Measurements from ENCODE around the gene WDR89.

WDR89 gene

DNA sequence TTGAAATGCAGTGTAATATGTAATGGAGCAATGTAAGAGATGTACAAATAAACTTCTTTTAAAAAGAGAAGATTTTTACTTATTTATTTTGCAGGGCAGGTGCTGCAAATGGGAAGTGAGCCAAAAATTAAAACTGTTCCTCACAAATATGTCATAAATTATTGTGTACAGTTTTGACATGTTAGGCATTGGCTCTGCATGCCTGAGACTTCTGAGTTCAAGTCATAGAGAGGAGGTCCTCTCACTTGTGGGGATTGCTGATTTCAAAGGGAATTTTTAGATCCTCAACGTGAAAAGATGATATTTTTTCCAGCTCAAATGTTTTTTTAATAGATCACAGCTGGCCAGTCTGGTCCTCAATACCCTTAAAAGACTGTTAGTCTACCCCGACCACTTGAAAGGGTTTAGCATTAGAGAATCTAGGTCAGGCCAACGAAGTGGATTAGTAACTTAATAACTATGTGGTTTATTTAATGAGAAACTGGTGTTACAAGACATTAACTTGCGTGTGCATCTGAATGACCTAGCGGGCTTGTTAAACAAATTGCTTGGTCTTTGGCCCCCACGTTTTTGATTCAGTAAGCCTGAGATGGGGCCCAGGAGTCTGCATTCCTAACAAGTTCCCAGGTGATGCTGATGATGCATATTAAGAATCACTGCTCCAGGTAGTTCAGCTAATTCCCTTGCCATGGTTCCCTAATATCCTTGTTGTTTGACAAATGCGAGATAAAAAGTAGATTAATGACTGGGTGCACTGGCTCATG lies 30.9 kb upstream of the WDR89 start:
- Histone ChIP-seq H3K27ac (no peak overlapping the region), H3K27me3 (no peaks in the 10 kb centered on the region), H3K4me1 (ENCODE audit: control insufficient read depth in 1 of 2, insufficient read depth in 1 of 2, low read depth in 1 of 2, low read length in 1 of 2) (no peaks in the 10 kb centered on the region), H3K4me3 (ENCODE audit: low read depth in 1 of 2, low read length in 1 of 2) (no peak overlapping the region), H3K36me3 (no peaks in the 10 kb centered on the region), H3K9me3 (no peaks in the 10 kb centered on the region)
- TF ChIP-seq, protein P1, sequence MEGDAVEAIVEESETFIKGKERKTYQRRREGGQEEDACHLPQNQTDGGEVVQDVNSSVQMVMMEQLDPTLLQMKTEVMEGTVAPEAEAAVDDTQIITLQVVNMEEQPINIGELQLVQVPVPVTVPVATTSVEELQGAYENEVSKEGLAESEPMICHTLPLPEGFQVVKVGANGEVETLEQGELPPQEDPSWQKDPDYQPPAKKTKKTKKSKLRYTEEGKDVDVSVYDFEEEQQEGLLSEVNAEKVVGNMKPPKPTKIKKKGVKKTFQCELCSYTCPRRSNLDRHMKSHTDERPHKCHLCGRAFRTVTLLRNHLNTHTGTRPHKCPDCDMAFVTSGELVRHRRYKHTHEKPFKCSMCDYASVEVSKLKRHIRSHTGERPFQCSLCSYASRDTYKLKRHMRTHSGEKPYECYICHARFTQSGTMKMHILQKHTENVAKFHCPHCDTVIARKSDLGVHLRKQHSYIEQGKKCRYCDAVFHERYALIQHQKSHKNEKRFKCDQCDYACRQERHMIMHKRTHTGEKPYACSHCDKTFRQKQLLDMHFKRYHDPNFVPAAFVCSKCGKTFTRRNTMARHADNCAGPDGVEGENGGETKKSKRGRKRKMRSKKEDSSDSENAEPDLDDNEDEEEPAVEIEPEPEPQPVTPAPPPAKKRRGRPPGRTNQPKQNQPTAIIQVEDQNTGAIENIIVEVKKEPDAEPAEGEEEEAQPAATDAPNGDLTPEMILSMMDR (IDR thresholded peaks at IDR 0.05), result no peak

DNA sequence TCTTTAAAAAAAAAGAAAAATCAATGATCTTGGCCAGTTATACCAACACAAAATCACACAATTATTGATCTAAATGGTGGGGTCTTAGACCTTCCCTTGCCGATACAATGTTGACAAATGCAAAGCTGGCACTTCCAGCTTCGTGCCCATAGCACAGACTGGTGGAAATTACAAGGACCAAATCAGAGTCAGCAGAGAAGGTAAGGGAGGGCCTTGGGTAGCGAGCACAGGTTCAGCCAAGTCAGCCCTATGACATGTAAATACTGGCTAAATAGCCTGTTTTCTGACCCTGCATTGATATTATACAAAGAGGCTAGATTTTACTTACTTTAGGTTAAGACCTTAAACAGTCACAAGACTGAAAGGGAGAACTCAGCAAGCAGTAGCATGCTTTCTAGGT lies 30.3 kb upstream of the WDR89 start:
- H3K9me3 ChIP-seq, result no peaks in the 10 kb centered on the region
- TF ChIP-seq, protein P1 (IDR thresholded peaks at IDR 0.05), result no peak
- H3K27me3 ChIP-seq, result no peaks in the 10 kb centered on the region
- H3K4me3 ChIP-seq (ENCODE audit: low read depth in 1 of 2, low read length in 1 of 2), result no peak overlapping the region
- no peaks in the 10 kb centered on the region for H3K36me3 ChIP-seq
- no peak overlapping the region for H3K27ac ChIP-seq
- no peaks in the 10 kb centered on the region for H3K4me1 ChIP-seq (ENCODE audit: control insufficient read depth in 1 of 2, insufficient read depth in 1 of 2, low read depth in 1 of 2, low read length in 1 of 2)

DNA sequence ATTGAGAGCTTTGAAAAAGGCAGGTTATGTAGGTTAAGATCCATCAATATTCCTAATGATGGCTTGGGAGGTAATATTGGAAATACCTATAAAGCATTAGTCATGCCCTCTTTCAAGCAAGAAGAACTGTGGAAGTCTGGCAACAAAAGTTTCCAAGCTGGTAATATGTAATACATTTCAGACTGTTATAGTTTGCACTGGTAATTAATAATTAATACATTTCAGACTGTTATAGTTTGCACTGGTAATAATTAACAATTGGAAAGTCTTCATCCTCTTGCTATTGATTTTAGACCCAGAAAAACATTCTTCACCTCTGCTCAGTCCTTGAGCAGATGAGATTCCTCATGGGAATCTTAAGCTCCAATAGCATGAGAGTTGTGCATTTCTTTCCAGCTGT lies 29.0 kb upstream of the WDR89 start:
- Histone ChIP-seq H3K4me1 (ENCODE audit: control insufficient read depth in 1 of 2, insufficient read depth in 1 of 2, low read depth in 1 of 2, low read length in 1 of 2) (no peaks in the 10 kb centered on the region), H3K9me3 (no peaks in the 10 kb centered on the region), H3K4me3 (ENCODE audit: low read depth in 1 of 2, low read length in 1 of 2) (no peak overlapping the region), H3K36me3 (no peaks in the 10 kb centered on the region), H3K27me3 (no peaks in the 10 kb centered on the region), H3K27ac (no peak overlapping the region)
- TF ChIP-seq, protein P1 (IDR thresholded peaks at IDR 0.05), result no peak

DNA sequence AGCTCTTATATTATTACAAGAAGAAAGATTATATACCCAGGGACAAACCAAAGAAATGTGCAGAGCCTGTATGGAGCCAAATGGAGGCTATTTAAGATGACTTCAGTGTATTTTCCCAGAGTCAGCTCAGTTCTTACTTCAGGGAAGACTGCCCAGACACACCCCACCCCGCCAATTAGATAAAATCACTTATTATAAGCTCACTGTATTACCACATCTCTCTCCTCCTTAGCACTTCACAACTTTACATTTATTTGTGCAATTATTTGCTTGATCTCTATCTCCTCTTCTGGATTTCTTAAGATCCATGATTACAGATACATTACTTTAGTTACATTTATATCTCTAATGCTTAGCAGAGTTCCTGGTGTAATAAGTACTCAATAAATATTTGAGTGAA lies 24.7 kb upstream of the WDR89 start:
- Histone ChIP-seq H3K27me3 (no peaks in the 10 kb centered on the region), H3K27ac (no peak overlapping the region), H3K36me3 (no peaks in the 10 kb centered on the region), H3K4me1 (ENCODE audit: control insufficient read depth in 1 of 2, insufficient read depth in 1 of 2, low read depth in 1 of 2, low read length in 1 of 2) (no peaks in the 10 kb centered on the region), H3K9me3 (no peaks in the 10 kb centered on the region), H3K4me3 (ENCODE audit: low read depth in 1 of 2, low read length in 1 of 2) (no peak overlapping the region)
- TF ChIP-seq, protein P1 (IDR thresholded peaks at IDR 0.05), result no peak

DNA sequence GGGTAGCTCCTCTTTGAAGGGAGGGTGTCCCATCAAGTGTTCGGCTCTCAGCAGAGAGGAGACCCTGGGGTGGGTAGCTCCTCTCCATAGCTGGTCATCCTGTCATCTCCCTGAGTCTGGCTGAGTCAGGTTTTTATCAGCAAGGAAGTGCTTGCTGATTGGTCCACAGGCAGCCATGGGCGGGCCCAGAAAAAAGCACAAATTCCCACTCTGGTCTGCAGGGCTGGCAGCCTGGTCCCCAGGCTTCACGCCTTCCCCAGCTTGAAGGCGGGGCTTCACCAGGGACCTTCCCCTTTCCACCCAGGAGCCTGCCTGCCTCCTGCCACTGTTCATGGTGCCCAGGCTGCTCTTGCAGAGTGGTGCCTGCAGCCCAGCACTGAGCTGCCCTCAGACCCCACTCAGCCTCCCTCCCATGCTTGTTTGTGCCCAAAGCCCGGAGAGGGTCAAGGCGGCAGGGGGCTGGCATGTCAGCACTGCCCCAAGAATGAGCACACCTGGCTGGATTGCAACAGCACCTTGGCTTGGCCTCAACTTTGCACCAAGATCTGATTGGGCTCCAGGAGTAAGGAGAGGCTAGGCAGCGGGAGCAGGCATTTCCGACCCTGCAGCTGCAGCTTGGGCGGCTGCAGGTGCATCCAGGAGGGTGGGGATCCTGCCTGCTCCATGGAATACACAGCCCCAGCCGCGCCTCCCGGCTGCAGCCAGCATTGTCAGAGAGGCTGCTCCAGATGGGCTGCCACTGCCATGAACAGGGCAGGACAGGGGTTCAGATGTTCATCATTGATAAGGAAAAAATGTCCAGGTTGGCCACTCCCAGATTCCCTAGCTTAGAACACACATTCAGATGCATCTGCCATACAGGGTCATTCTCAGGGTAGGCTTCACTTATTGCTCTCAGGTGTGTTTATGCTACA lies 22.0 kb upstream of the WDR89 start:
- no peaks in the 10 kb centered on the region for H3K36me3 ChIP-seq
- TF ChIP-seq, protein P1 (IDR thresholded peaks at IDR 0.05), result no peak
- H3K9me3 ChIP-seq, result no peaks in the 10 kb centered on the region
- no peak overlapping the region for H3K27ac ChIP-seq
- no peaks in the 10 kb centered on the region for H3K4me1 ChIP-seq (ENCODE audit: control insufficient read depth in 1 of 2, insufficient read depth in 1 of 2, low read depth in 1 of 2, low read length in 1 of 2)
- H3K27me3 ChIP-seq, result no peaks in the 10 kb centered on the region
- H3K4me3 ChIP-seq (ENCODE audit: low read depth in 1 of 2, low read length in 1 of 2), result no peak overlapping the region

Data from neutrophil (primary cell).